ENCODE results near the gene KLF7. TPM values are rescaled to one million over a fixed set of nuclear protein-coding genes. Genes with fewer than 3 reads are reported as not detected.

Gene KLF7
- total and polyA plus RNA-seq, 8 donors, result 2.7 to 33.0 (median 7.3) TPM

GRCh38 chr2:207167099-207167923, 1.6 kb upstream of the KLF7 start:
- 24 to 30% (median 29%) methylated on average over 18 of the region's 18 CpGs for WGBS, 5 donors
- Histone ChIP-seq H3K27ac (peak overlapping the region; percentile 100), H3K36me3 (no peaks in the 10 kb centered on the region), H3K4me1 (peaks cover 0 to 35% (median 13%) of the 10 kb centered on the region in 4 donors), H3K9me3 (no peaks in the 10 kb centered on the region), H3K4me3 (peak overlapping the region; percentile 53 to 76 (median 62)), H3K27me3 (no peaks in the 10 kb centered on the region)
- peak in 1 of 2 donors; percentile 71 for DNase-seq
- intact Hi-C loops (cut with DNase I; ENCODE audit: low total_unique reads), result no loop called here
- TF ChIP-seq EP300 (IDR thresholded peaks at IDR 0.05) (no peak), POLR2AphosphoS5 (IDR thresholded peaks at IDR 0.05) (peak; percentile 43 to 50 (median 46)), POLR2A (IDR thresholded peaks at IDR 0.05) (no peak)
- TF ChIP-seq, protein P1, sequence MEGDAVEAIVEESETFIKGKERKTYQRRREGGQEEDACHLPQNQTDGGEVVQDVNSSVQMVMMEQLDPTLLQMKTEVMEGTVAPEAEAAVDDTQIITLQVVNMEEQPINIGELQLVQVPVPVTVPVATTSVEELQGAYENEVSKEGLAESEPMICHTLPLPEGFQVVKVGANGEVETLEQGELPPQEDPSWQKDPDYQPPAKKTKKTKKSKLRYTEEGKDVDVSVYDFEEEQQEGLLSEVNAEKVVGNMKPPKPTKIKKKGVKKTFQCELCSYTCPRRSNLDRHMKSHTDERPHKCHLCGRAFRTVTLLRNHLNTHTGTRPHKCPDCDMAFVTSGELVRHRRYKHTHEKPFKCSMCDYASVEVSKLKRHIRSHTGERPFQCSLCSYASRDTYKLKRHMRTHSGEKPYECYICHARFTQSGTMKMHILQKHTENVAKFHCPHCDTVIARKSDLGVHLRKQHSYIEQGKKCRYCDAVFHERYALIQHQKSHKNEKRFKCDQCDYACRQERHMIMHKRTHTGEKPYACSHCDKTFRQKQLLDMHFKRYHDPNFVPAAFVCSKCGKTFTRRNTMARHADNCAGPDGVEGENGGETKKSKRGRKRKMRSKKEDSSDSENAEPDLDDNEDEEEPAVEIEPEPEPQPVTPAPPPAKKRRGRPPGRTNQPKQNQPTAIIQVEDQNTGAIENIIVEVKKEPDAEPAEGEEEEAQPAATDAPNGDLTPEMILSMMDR (IDR thresholded peaks at IDR 0.05), result no peak

GRCh38 chr2:207166349-207167098, 776 bp upstream of the KLF7 start:
- Histone ChIP-seq H3K4me3 (peak overlapping the region; percentile 53 to 76 (median 62)), H3K4me1 (peaks cover 7 to 43% (median 18%) of the 10 kb centered on the region in 4 donors), H3K27ac (peak overlapping the region; percentile 100), H3K36me3 (no peaks in the 10 kb centered on the region), H3K27me3 (no peaks in the 10 kb centered on the region), H3K9me3 (no peaks in the 10 kb centered on the region)
- intact Hi-C loops (cut with DNase I; ENCODE audit: low total_unique reads), result no loop called here
- TF ChIP-seq EP300 (IDR thresholded peaks at IDR 0.05) (no peak), POLR2A (IDR thresholded peaks at IDR 0.05) (peak in 2 of 4 donors; percentile 57 to 75), POLR2AphosphoS5 (IDR thresholded peaks at IDR 0.05) (peak in 2 of 3 donors; percentile 88 to 93)
- TF ChIP-seq, protein P1 (IDR thresholded peaks at IDR 0.05), result peak in 2 of 7 experiments; percentile 20 to 25
- DNase-seq, result peak; percentile 80 to 93
- WGBS, 5 donors, result 0 to 2% (median 1%) methylated on average over 8 to 86 of the region's 86 CpGs

GRCh38 chr2:207166039-207166348, 246 bp upstream of the KLF7 start:
- H3K27ac ChIP-seq, result peak overlapping the region; percentile 100
- H3K4me1 ChIP-seq, result peaks cover 11 to 48% (median 23%) of the 10 kb centered on the region in 4 donors
- DNase-seq, result peak; percentile 98 to 100
- no peaks in the 10 kb centered on the region for H3K36me3 ChIP-seq
- H3K4me3 ChIP-seq, result peak overlapping the region; percentile 53 to 76 (median 62)
- intact Hi-C loops (cut with DNase I; ENCODE audit: low total_unique reads), result no loop called here
- H3K9me3 ChIP-seq, result no peaks in the 10 kb centered on the region
- WGBS, 5 donors, result 0 to 3% (median 1%) methylated on average over 10 to 20 of the region's 20 CpGs
- TF ChIP-seq POLR2AphosphoS5 (IDR thresholded peaks at IDR 0.05) (peak in 1 of 3 donors; percentile 55), POLR2A (IDR thresholded peaks at IDR 0.05) (no peak)
- TF ChIP-seq, protein P1 (IDR thresholded peaks at IDR 0.05), result peak in 2 of 7 experiments; percentile 27 to 30
- H3K27me3 ChIP-seq, result no peaks in the 10 kb centered on the region

DNA sequence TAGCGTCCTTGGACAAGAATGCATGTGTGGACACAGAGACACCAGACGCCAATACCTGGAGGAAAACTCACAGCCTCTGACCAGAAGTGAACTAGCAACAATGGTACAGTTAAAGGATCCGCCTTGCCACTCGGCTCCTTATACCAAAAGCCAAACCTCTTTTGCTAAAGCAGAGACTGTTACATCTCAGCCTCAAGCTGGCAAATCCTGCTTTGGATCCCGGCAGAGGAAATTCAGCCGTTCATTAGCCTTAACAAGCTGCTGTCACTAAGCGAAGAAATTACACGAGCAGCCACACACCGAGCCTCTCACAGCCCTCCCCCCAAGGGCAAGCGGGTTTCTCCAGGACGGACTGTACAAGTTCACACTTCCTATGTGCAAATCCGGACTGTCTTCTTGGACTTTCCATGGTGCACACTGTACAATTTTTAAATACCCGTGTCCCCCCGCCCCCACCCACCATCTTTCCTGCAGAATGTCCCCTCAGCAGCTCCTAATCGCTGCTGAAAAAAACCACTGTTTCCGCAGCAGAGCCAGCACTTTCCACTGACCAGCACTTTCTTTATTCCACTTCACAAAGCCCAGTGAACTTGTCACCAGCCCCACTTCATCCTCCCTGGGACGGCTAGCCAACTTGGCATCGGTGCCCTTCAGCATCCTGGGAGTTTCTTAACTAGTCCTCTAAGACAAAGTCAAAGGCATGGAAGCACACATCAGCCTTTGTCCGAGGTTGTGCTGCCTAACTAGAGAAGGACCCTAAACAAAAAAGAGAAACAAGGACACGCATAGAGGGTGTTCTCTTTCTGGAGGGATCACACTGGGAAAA, 1.5 kb downstream of the KLF7 start:
- Histone ChIP-seq H3K4me1 (peaks cover 11 to 66% (median 36%) of the 10 kb centered on the region in 4 donors), H3K4me3 (peak overlapping the region; percentile 53 to 76 (median 62)), H3K36me3 (no peaks in the 10 kb centered on the region), H3K27ac (peak overlapping the region; percentile 39 to 100 (median 100)), H3K27me3 (no peaks in the 10 kb centered on the region), H3K9me3 (no peaks in the 10 kb centered on the region)
- DNase-seq, result peak; percentile 44 to 78
- 1 to 2% (median 2%) methylated on average over 20 of the region's 20 CpGs for WGBS, 5 donors
- no peak for TF ChIP-seq EP300 (IDR thresholded peaks at IDR 0.05)
- TF ChIP-seq, protein P1 (IDR thresholded peaks at IDR 0.05), result no peak
- peak in 1 of 4 donors; percentile 17 for TF ChIP-seq POLR2A (IDR thresholded peaks at IDR 0.05)
- TF ChIP-seq POLR2AphosphoS5 (IDR thresholded peaks at IDR 0.05), result peak; percentile 19 to 66 (median 42)
- intact Hi-C loops (cut with DNase I; ENCODE audit: low total_unique reads), result no loop called here
